Activated CD4-positive, alpha-beta T cell treated with anti-CD3 and anti-CD28 coated beads, Interleukin-2, amount 10 ng/mL, durations not matched to agents 7 days and 5 days (primary cell): ENCODE measurements around the gene ZIM2. TPM values are rescaled to one million over a fixed set of nuclear protein-coding genes. Genes with fewer than 3 reads are reported as not detected.
A peak's percentile ranks its signal among the peaks of the same experiment; 100 is the strongest.
"Not testable (repeated sequence)": the region's sequence is repeated elsewhere in the genome, so short reads cannot be mapped to it uniquely, and the experiment has no call there.

Experiments
- CTCF ChIA-PET: fragments of 350-600 bp; sonication (Branson Sonifier 250); formaldehyde crosslinking; loops from one replicate; lab custom pipeline; 2021; ENCODE audit warnings: antibody characterized with exemption; lab: Charles Lee
- POLR2A ChIA-PET: fragments of 350-600 bp; sonication (Branson Sonifier 250); formaldehyde crosslinking; loops from one replicate; lab custom pipeline; 2021; ENCODE audit warnings: antibody characterized with exemption; lab: Charles Lee
- DNase-seq: peaks from one replicate; pipeline ENCODE4 v3.0.0-alpha.2; 2020
- H3K27ac Mint-ChIP-seq: one replicate; pipeline ENCODE4 v1.8.0; 2021; ENCODE audit warnings: mild to moderate bottlenecking, moderate library complexity, mixed read lengths
- H3K27me3 Mint-ChIP-seq: one replicate; pipeline ENCODE4 v1.8.0; 2021; ENCODE audit warnings: mixed read lengths
- H3K36me3 Mint-ChIP-seq: one replicate; pipeline ENCODE4 v1.8.0; 2021; ENCODE audit warnings: low read depth, mixed read lengths
- H3K4me1 Mint-ChIP-seq: one replicate; pipeline ENCODE4 v1.8.0; 2021; ENCODE audit warnings: mixed read lengths
- H3K4me3 Mint-ChIP-seq: one replicate; pipeline ENCODE4 v1.8.0; 2021; ENCODE audit warnings: mild to moderate bottlenecking, moderate library complexity, mixed read lengths
- H3K9me3 Mint-ChIP-seq: one replicate; pipeline ENCODE4 v1.8.0; 2021; ENCODE audit warnings: mixed read lengths
- total RNA-seq, 2 experiments: library from RNA; stranded (reverse); gene quantifications; one replicate each; pipeline ENCODE4 v1.2.3, GENCODE V29; 2021

The ZIM2 gene
- total RNA-seq, 2 experiments from 2014 or later: not detected

- Mint-ChIP-seq H3K27ac (no peak overlapping the region), H3K4me1 (no peaks in the 10 kb centered on the region), H3K27me3 (no peaks in the 10 kb centered on the region), H3K9me3 (peaks cover 40% of the 10 kb centered on the region), H3K36me3 (no peaks in the 10 kb centered on the region), H3K4me3 (no peak overlapping the region)
- ChIA-PET CTCF (no interaction called here), POLR2A (no interaction called here)
- no peak for DNase-seq
Measured at GRCh38 chr19:56862741-56863140, 22.2 kb upstream of the ZIM2 start.

GRCh38 chr19:56860409-56860808 lies 19.9 kb upstream of the ZIM2 start:
- POLR2A ChIA-PET, H3K4me3 Mint-ChIP-seq, H3K4me1 Mint-ChIP-seq, H3K36me3 Mint-ChIP-seq, H3K27ac Mint-ChIP-seq, H3K27me3 Mint-ChIP-seq, DNase-seq, CTCF ChIA-PET: not testable (repeated sequence)
- peaks cover 45% of the 10 kb centered on the region for H3K9me3 Mint-ChIP-seq

- ChIA-PET POLR2A (no interaction called here), CTCF (interaction anchor here (0.6 kb wide), 1 partner anchor 15 kb away, joined by 3 read pairs; no protein-coding TSS in a partner anchor)
- no peak overlapping the region for H3K27ac Mint-ChIP-seq
- H3K4me3 Mint-ChIP-seq: no peak overlapping the region
- no peaks in the 10 kb centered on the region for H3K27me3 Mint-ChIP-seq
- no peak for DNase-seq
- peaks cover 43% of the 10 kb centered on the region for H3K9me3 Mint-ChIP-seq
- no peaks in the 10 kb centered on the region for H3K4me1 Mint-ChIP-seq
- no peaks in the 10 kb centered on the region for H3K36me3 Mint-ChIP-seq
Measured at GRCh38 chr19:56858026-56858425, 17.5 kb upstream of the ZIM2 start.

GRCh38 chr19:56856822-56857221 lies 16.3 kb upstream of the ZIM2 start:
- no peaks in the 10 kb centered on the region for H3K27me3 Mint-ChIP-seq
- H3K9me3 Mint-ChIP-seq: peaks cover 48% of the 10 kb centered on the region
- CTCF ChIA-PET: no interaction called here
- POLR2A ChIA-PET: no interaction called here
- H3K4me3 Mint-ChIP-seq: no peak overlapping the region
- H3K4me1 Mint-ChIP-seq: no peaks in the 10 kb centered on the region
- no peak overlapping the region for H3K27ac Mint-ChIP-seq
- H3K36me3 Mint-ChIP-seq: no peaks in the 10 kb centered on the region
- no peak for DNase-seq

GRCh38 chr19:56852361-56852760 lies 11.8 kb upstream of the ZIM2 start:
- H3K27me3 Mint-ChIP-seq, CTCF ChIA-PET, POLR2A ChIA-PET, H3K27ac Mint-ChIP-seq, H3K4me1 Mint-ChIP-seq, H3K36me3 Mint-ChIP-seq, DNase-seq, H3K4me3 Mint-ChIP-seq: not testable (repeated sequence)
- H3K9me3 Mint-ChIP-seq: peaks cover 57% of the 10 kb centered on the region

GRCh38 chr19:56848166-56848565 lies 7.6 kb upstream of the ZIM2 start:
- Mint-ChIP-seq H3K4me1 (no peaks in the 10 kb centered on the region), H3K27ac (no peak overlapping the region), H3K4me3 (no peak overlapping the region), H3K27me3 (no peaks in the 10 kb centered on the region), H3K9me3 (peaks cover 40% of the 10 kb centered on the region), H3K36me3 (no peaks in the 10 kb centered on the region)
- DNase-seq: no peak
- ChIA-PET CTCF (no interaction called here), POLR2A (no interaction called here)

- Mint-ChIP-seq H3K27ac (no peak overlapping the region), H3K4me3 (no peak overlapping the region), H3K9me3 (peaks cover 32% of the 10 kb centered on the region), H3K4me1 (no peaks in the 10 kb centered on the region), H3K27me3 (peaks cover 2% of the 10 kb centered on the region), H3K36me3 (peaks cover 13% of the 10 kb centered on the region)
- ChIA-PET POLR2A (no interaction called here), CTCF (no interaction called here)
- no peak for DNase-seq
Measured at GRCh38 chr19:56842412-56842811, 1.9 kb upstream of the ZIM2 start.

GRCh38 chr19:56841193-56841543 lies 642 bp upstream of the ZIM2 start:
- Mint-ChIP-seq H3K27ac (peak overlapping the region; percentile 60), H3K4me3 (peak overlapping the region; percentile 46), H3K4me1 (no peaks in the 10 kb centered on the region), H3K27me3 (peaks cover 2% of the 10 kb centered on the region), H3K9me3 (peaks cover 36% of the 10 kb centered on the region), H3K36me3 (peaks cover 17% of the 10 kb centered on the region)
- ChIA-PET POLR2A (no interaction called here), CTCF (no interaction called here)
- DNase-seq: no peak

- POLR2A ChIA-PET: no interaction called here
- Mint-ChIP-seq H3K4me1 (no peaks in the 10 kb centered on the region), H3K27ac (peak overlapping the region; percentile 22), H3K27me3 (peaks cover 2% of the 10 kb centered on the region), H3K9me3 (peaks cover 44% of the 10 kb centered on the region), H3K4me3 (peak overlapping the region; percentile 27), H3K36me3 (peaks cover 17% of the 10 kb centered on the region)
- CTCF ChIA-PET: no interaction called here
- DNase-seq: no peak
Measured at GRCh38 chr19:56839652-56840450, 675 bp downstream of the ZIM2 start.

GRCh38 chr19:56838909-56839651 lies 1.4 kb downstream of the ZIM2 start:
- no peak for DNase-seq
- ChIA-PET POLR2A (no interaction called here), CTCF (no interaction called here)
- peak overlapping the region; percentile 22 for H3K27ac Mint-ChIP-seq
- H3K4me1 Mint-ChIP-seq: no peaks in the 10 kb centered on the region
- H3K36me3 Mint-ChIP-seq: peaks cover 17% of the 10 kb centered on the region
- H3K4me3 Mint-ChIP-seq: peak overlapping the region; percentile 27
- peaks cover 47% of the 10 kb centered on the region for H3K9me3 Mint-ChIP-seq
- peaks cover 2% of the 10 kb centered on the region for H3K27me3 Mint-ChIP-seq

GRCh38 chr19:56838024-56838908 lies 2.3 kb downstream of the ZIM2 start:
- H3K4me3 Mint-ChIP-seq: no peak overlapping the region
- peaks cover 2% of the 10 kb centered on the region for H3K27me3 Mint-ChIP-seq
- no peaks in the 10 kb centered on the region for H3K4me1 Mint-ChIP-seq
- DNase-seq: no peak
- ChIA-PET POLR2A (no interaction called here), CTCF (no interaction called here)
- peaks cover 54% of the 10 kb centered on the region for H3K9me3 Mint-ChIP-seq
- H3K27ac Mint-ChIP-seq: peak overlapping the region; percentile 57
- peaks cover 17% of the 10 kb centered on the region for H3K36me3 Mint-ChIP-seq

- Mint-ChIP-seq H3K4me1 (no peaks in the 10 kb centered on the region), H3K4me3 (no peak overlapping the region), H3K9me3 (peaks cover 55% of the 10 kb centered on the region), H3K27ac (peak overlapping the region; percentile 57), H3K36me3 (peaks cover 17% of the 10 kb centered on the region), H3K27me3 (peaks cover 2% of the 10 kb centered on the region)
- no peak for DNase-seq
- ChIA-PET POLR2A (no interaction called here), CTCF (no interaction called here)
Measured at GRCh38 chr19:56837492-56838023, 3.0 kb downstream of the ZIM2 start.
